ENCODE data around the gene UQCRH. TPM values are rescaled to one million over a fixed set of nuclear protein-coding genes. Genes with fewer than 3 reads are reported as not detected.

The UQCRH gene
- total and polyA plus RNA-seq, 2 of the 8 experiments (the other 6 are each of a cell fraction or from before 2014, with no cell fraction given): 626 to 1,112 TPM

GRCh38 chr1:46303038-46303871 is at the start of gene UQCRH, which contains the start of gene LRRC41 (continued):
- TF ChIP-seq PHF8 (conservative IDR thresholded peaks at IDR 0.05; ENCODE audit: low read depth, low read length) (peak; percentile 73), EZH2 (IDR thresholded peaks at IDR 0.05; ENCODE audit: low read depth, low read length, severe bottlenecking) (no peak), USF2 (IDR thresholded peaks at IDR 0.05; ENCODE audit: low read length) (peak; percentile 18; the same call in 1 of the 2 replicates), SUZ12 (IDR thresholded peaks at IDR 0.05; ENCODE audit: low read length) (no peak), CHD1 (IDR thresholded peaks at IDR 0.05; ENCODE audit: low read depth, low read length) (peak; percentile 95), E2F6 (IDR thresholded peaks at IDR 0.05) (no peak), RBBP5 (IDR thresholded peaks at IDR 0.05; ENCODE audit: borderline replicate concordance, low read depth, low read length) (0 out of 2 replicates have a peak, but pooled peaks have one; percentile 31), TBP (IDR thresholded peaks at IDR 0.05; ENCODE audit: low read depth, low read length) (peak; percentile 92), TAF7 (optimal IDR thresholded peaks at IDR 0.05; ENCODE audit: borderline replicate concordance, low read depth, low read length) (peak; percentile 95), CTCF (IDR thresholded peaks at IDR 0.05; ENCODE audit: control extremely low read depth in 1 of 3, insufficient read depth in 1 of 3, low read depth in 1 of 3, low read length in 3 of 3) (peak in 2 of 3 experiments; percentile 3 to 9; a peak in 2 of 4 replicates), POLR2A (IDR thresholded peaks at IDR 0.05; ENCODE audit: control extremely low read depth in 1 of 2, low read depth in 2 of 2, low read length in 2 of 2) (peak; percentile 62 to 94), KDM1A (IDR thresholded peaks at IDR 0.05; ENCODE audit: borderline replicate concordance, low read length) (no peak), SIN3A (conservative IDR thresholded peaks at IDR 0.05 in 1 of 2, IDR thresholded peaks at IDR 0.05 in 1 of 2; ENCODE audit: low read depth in 1 of 2, low read length in 2 of 2) (peak; percentile 2 to 16; a peak in 2 of 4 replicates), YY1 (IDR thresholded peaks at IDR 0.05; ENCODE audit: low read depth, low read length) (peak; percentile 100)
